PFSK-1 (cell line): Measurements from ENCODE around the gene EIF3D.

Experiments used
- FOXP2 ChIP-seq: optimal IDR thresholded peaks from 2 replicates; pipeline ENCODE3; 2011; ENCODE audit warnings: borderline replicate concordance, control low read depth, inconsistent platforms; ENCODE audit not compliant: insufficient read depth; ENCODE audit errors: extremely low read length, extremely low read depth
- POLR2AphosphoS5 ChIP-seq: IDR thresholded peaks from 2 replicates; pipeline ENCODE4 v1.6.1; 2012; ENCODE audit warnings: low read depth, mild to moderate bottlenecking, control low read depth, low read length, moderate library complexity
- SIN3A ChIP-seq: IDR thresholded peaks from 2 replicates; pipeline ENCODE4 v1.6.1; 2012; ENCODE audit warnings: mild to moderate bottlenecking, low read length, moderate library complexity, borderline replicate concordance; ENCODE audit not compliant: insufficient read depth
- TAF1 ChIP-seq: IDR thresholded peaks from 2 replicates; pipeline ENCODE4 v1.6.1; 2012; ENCODE audit warnings: low read length, control low read depth, borderline replicate concordance; ENCODE audit not compliant: insufficient read depth
- TF ChIP-seq, protein P1 (sequence below), 2 experiments: IDR thresholded peaks; 2 replicates each; pipeline versions ENCODE4 v1.6.1 to v1.8.0; 2011 to 2012; ENCODE audit warnings: low read depth in 2 of 2, low read length in 2 of 2, control low read depth in 1 of 2, inconsistent platforms in 1 of 2, mild to moderate bottlenecking in 1 of 2, moderate library complexity in 1 of 2; ENCODE audit not compliant: insufficient read depth in 1 of 2

Gene EIF3D

DNA sequence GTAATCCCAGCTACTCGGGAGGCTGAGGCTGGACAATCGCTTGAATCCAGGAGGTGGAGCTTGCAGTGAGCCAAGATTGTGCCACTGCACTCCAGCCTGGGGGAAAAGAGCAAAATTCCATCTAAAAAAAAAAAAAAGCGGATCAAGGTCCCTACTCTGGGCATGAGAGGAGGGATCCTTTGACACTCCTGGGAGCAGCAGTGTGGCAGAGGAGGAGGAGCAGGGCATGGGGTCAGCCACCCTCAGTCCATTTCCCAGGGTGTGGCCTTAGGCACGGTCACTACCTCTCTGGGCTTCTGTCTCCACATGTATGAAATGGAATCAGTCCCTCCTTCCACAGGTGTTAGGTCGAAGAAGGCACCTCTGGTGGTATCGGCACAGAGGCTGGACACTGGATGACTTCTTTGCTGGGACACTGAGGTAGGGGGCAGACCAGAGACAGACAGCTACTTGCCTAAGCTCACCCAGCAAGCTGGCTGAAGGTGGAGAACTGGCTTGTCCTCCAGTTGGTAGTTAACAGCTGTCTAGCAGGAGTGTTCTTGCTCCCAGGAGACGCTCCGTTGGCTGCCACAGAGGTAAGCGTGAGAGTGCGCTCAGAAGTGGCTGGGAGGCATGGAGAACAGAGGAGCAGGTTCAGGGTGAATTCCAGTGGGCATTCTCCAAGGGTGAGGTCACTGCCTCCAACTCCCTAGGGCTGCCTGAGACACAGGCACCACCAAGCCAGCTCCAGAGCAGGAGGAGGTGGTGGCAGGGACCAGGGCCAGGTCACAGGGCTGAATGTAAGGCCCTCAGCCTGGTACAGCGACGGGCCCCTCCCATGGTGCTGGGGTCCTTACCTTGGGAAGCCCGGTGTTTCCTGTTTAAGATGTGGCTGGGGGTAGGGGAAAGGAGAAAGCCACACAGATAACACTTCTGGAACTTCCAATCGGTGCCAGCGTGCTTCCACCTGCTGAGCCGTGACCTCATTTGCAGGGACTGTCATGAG, 67.0 kb downstream of the EIF3D start:
- TF ChIP-seq, protein P1, sequence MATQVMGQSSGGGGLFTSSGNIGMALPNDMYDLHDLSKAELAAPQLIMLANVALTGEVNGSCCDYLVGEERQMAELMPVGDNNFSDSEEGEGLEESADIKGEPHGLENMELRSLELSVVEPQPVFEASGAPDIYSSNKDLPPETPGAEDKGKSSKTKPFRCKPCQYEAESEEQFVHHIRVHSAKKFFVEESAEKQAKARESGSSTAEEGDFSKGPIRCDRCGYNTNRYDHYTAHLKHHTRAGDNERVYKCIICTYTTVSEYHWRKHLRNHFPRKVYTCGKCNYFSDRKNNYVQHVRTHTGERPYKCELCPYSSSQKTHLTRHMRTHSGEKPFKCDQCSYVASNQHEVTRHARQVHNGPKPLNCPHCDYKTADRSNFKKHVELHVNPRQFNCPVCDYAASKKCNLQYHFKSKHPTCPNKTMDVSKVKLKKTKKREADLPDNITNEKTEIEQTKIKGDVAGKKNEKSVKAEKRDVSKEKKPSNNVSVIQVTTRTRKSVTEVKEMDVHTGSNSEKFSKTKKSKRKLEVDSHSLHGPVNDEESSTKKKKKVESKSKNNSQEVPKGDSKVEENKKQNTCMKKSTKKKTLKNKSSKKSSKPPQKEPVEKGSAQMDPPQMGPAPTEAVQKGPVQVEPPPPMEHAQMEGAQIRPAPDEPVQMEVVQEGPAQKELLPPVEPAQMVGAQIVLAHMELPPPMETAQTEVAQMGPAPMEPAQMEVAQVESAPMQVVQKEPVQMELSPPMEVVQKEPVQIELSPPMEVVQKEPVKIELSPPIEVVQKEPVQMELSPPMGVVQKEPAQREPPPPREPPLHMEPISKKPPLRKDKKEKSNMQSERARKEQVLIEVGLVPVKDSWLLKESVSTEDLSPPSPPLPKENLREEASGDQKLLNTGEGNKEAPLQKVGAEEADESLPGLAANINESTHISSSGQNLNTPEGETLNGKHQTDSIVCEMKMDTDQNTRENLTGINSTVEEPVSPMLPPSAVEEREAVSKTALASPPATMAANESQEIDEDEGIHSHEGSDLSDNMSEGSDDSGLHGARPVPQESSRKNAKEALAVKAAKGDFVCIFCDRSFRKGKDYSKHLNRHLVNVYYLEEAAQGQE (IDR thresholded peaks at IDR 0.05; ENCODE audit: insufficient read depth in 1 of 2, low read depth in 2 of 2, low read length in 2 of 2), result no peak
- no peak for TF ChIP-seq SIN3A
- no peak for TF ChIP-seq FOXP2
- TF ChIP-seq TAF1, result no peak
- no peak for TF ChIP-seq POLR2AphosphoS5
